Neural cell (in vitro differentiated cells): Measurements from ENCODE around the gene LRCOL1. TPM values are rescaled to one million over a fixed set of nuclear protein-coding genes. Genes with fewer than 3 reads are reported as not detected.

Experiments used
- H2AFZ ChIP-seq: fragments of 200-600, 300-800 bp; sonication (generic), shearing (Covaris generic); 2 replicates; pipeline ENCODE4 v1.6.0; 2014; ENCODE audit warnings: low read depth, mild to moderate bottlenecking, antibody characterized with exemption, low read length, moderate library complexity
- H3F3A ChIP-seq: fragments of 200-600 bp; shearing (Covaris generic); 2 replicates; pipeline ENCODE4 v1.6.1; 2016; ENCODE audit warnings: mild to moderate bottlenecking, moderate library complexity, mixed read lengths, antibody characterized with exemption, low read length; ENCODE audit not compliant: insufficient read depth, poor library complexity, severe bottlenecking
- H3K27ac ChIP-seq: fragments of 200-600, 300-800 bp; sonication (generic), shearing (Covaris generic); 2 replicates; pipeline ENCODE4 v1.5.1; 2014; ENCODE audit warnings: mild to moderate bottlenecking, low read length, moderate library complexity
- H3K27me3 ChIP-seq: fragments of 300-800, 200-600 bp; sonication (generic), shearing (Covaris generic); 2 replicates; pipeline ENCODE4 v1.6.0; 2014; ENCODE audit warnings: mild to moderate bottlenecking, low read depth, low read length, moderate library complexity; ENCODE audit not compliant: insufficient read depth
- H3K36me3 ChIP-seq: fragments of 300-800, 200-600 bp; sonication (generic), shearing (Covaris generic); 2 replicates; pipeline ENCODE4 v1.5.1; 2014; ENCODE audit warnings: mild to moderate bottlenecking, antibody characterized with exemption, low read length, moderate library complexity; ENCODE audit not compliant: insufficient read depth
- H3K4me2 ChIP-seq: fragments of 300-800, 200-600 bp; sonication (generic), shearing (Covaris generic); 2 replicates; pipeline ENCODE4 v1.6.0; 2014; ENCODE audit warnings: mild to moderate bottlenecking, low read length
- H3K4me3 ChIP-seq: fragments of 300-800, 200-600 bp; sonication (generic), shearing (Covaris generic); 2 replicates; pipeline ENCODE4 v1.5.1; 2014; ENCODE audit warnings: mild to moderate bottlenecking, low read length, moderate library complexity
- H3K79me2 ChIP-seq: fragments of 200-600 bp; shearing (Covaris generic); replicated peaks from 2 replicates; pipeline ENCODE4 v1.6.0; 2014; ENCODE audit warnings: mild to moderate bottlenecking, low read length, moderate library complexity; ENCODE audit not compliant: insufficient read depth
- H3K9ac ChIP-seq: fragments of 300-800, 200-600 bp; sonication (generic), shearing (Covaris generic); 2 replicates; pipeline ENCODE4 v1.6.1; 2016; ENCODE audit warnings: mild to moderate bottlenecking, low read length, mixed read lengths
- H3K9me2 ChIP-seq: fragments of 200-600 bp; shearing (Covaris generic); 2 replicates; pipeline ENCODE4 v1.6.1; 2016; ENCODE audit warnings: mild to moderate bottlenecking, low read length, mixed read lengths; ENCODE audit not compliant: insufficient read depth
- H3K9me3 ChIP-seq: fragments of 200-600, 300-800 bp; sonication (generic), shearing (Covaris generic); 2 replicates; pipeline ENCODE4 v1.6.1; 2016; ENCODE audit warnings: mild to moderate bottlenecking, mixed run types, low read length, moderate library complexity, mixed read lengths
- H4K20me1 ChIP-seq: fragments of 200-600 bp; shearing (Covaris generic); 2 replicates; pipeline ENCODE4 v1.6.1; 2016; ENCODE audit warnings: mild to moderate bottlenecking, mixed run types; ENCODE audit not compliant: insufficient read depth
- EP300 ChIP-seq: fragments of 450-650 bp; conservative IDR thresholded peaks from 2 replicates; pipeline ENCODE4 v1.6.1; 2014; ENCODE audit warnings: antibody characterized with exemption, mild to moderate bottlenecking, moderate library complexity; ENCODE audit not compliant: poor library complexity, severe bottlenecking
- EZH2 ChIP-seq: fragments of 200-600, 300-800 bp; shearing (Covaris generic), sonication (generic); IDR thresholded peaks from 2 replicates; pipeline ENCODE4 v1.6.1; 2014; ENCODE audit warnings: antibody characterized with exemption, low read length, borderline replicate concordance, mild to moderate bottlenecking; ENCODE audit not compliant: insufficient read depth, poor library complexity, severe bottlenecking
- MXI1 ChIP-seq: fragments of 450-650 bp; conservative IDR thresholded peaks from 2 replicates; pipeline ENCODE4 v1.6.1; 2014; ENCODE audit warnings: antibody characterized with exemption, mild to moderate bottlenecking; ENCODE audit not compliant: poor library complexity, severe bottlenecking
- POLR2AphosphoS5 ChIP-seq: IDR thresholded peaks from 2 replicates; pipeline ENCODE4 v1.6.1; 2012
- RAD21 ChIP-seq: fragments of 450-650 bp; conservative IDR thresholded peaks from 2 replicates; pipeline ENCODE4 v1.6.1; 2014; ENCODE audit warnings: antibody characterized with exemption, mild to moderate bottlenecking, moderate library complexity
- SMC3 ChIP-seq: fragments of 450-650 bp; conservative IDR thresholded peaks from 2 replicates; pipeline ENCODE4 v1.6.1; 2014; ENCODE audit warnings: antibody characterized with exemption, mild to moderate bottlenecking, moderate library complexity; ENCODE audit not compliant: poor library complexity
- TAF1 ChIP-seq: IDR thresholded peaks from 2 replicates; pipeline ENCODE4 v1.6.1; 2012; ENCODE audit warnings: low read depth
- polyA plus RNA-seq: library from polyadenylated mRNA; depleted of rRNA; stranded (reverse); fragments of >200 nt; gene quantifications from 2 replicates; pipeline ENCODE4 v1.2.3, GENCODE V29; 2014
- TF ChIP-seq, protein P1 (sequence below): fragments of 450-650 bp; IDR thresholded peaks from 2 replicates; pipeline ENCODE4 v1.5.1; 2014; ENCODE audit warnings: antibody characterized with exemption, mild to moderate bottlenecking, moderate library complexity; ENCODE audit not compliant: poor library complexity, severe bottlenecking
- TF ChIP-seq, protein P2 (sequence below): IDR thresholded peaks from 2 replicates; pipeline ENCODE4 v1.6.1; 2012; ENCODE audit warnings: borderline replicate concordance

The LRCOL1 gene
- polyA plus RNA-seq, 1 donor from 2014 or later = not detected

DNA sequence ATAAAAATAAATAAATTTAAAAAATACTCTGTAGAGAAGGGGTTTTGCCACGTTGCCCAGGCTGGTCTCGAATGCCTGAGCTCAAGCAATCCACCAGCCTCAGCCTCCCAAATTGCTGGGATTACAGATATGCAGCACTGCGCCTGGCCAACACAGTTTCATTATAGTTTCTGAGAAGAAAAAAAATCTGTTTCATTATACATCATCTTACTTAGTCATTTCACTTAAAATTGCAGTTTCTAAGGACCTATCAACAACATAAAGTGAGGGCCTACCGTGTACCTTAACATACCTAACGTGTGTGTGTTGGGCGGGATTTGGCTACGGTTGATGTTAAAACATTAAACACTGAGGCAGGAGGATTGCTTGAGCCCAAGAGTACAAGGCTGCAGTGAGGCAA lies 36.5 kb upstream of the LRCOL1 start:
- no peak overlapping the region for H3K4me2 ChIP-seq
- no peaks in the 10 kb centered on the region for H3F3A ChIP-seq
- TF ChIP-seq SMC3 (no peak), POLR2AphosphoS5 (no peak), EZH2 (no peak), MXI1 (no peak), EP300 (no peak), TAF1 (no peak)
- TF ChIP-seq, protein P1, sequence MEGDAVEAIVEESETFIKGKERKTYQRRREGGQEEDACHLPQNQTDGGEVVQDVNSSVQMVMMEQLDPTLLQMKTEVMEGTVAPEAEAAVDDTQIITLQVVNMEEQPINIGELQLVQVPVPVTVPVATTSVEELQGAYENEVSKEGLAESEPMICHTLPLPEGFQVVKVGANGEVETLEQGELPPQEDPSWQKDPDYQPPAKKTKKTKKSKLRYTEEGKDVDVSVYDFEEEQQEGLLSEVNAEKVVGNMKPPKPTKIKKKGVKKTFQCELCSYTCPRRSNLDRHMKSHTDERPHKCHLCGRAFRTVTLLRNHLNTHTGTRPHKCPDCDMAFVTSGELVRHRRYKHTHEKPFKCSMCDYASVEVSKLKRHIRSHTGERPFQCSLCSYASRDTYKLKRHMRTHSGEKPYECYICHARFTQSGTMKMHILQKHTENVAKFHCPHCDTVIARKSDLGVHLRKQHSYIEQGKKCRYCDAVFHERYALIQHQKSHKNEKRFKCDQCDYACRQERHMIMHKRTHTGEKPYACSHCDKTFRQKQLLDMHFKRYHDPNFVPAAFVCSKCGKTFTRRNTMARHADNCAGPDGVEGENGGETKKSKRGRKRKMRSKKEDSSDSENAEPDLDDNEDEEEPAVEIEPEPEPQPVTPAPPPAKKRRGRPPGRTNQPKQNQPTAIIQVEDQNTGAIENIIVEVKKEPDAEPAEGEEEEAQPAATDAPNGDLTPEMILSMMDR = no peak
- no peak overlapping the region for H2AFZ ChIP-seq
- H3K9me3 ChIP-seq = no peaks in the 10 kb centered on the region
- no peak overlapping the region for H3K4me3 ChIP-seq
- H3K36me3 ChIP-seq = no peaks in the 10 kb centered on the region
- H3K27me3 ChIP-seq = no peaks in the 10 kb centered on the region
- H3K9ac ChIP-seq = no peak overlapping the region
- no peaks in the 10 kb centered on the region for H3K79me2 ChIP-seq
- no peak overlapping the region for H3K27ac ChIP-seq
- no peaks in the 10 kb centered on the region for H4K20me1 ChIP-seq
- no peaks in the 10 kb centered on the region for H3K9me2 ChIP-seq

- no peaks in the 10 kb centered on the region for H4K20me1 ChIP-seq
- TF ChIP-seq MXI1 = no peak
- no peak for TF ChIP-seq TAF1
- H3K27me3 ChIP-seq = no peaks in the 10 kb centered on the region
- no peak overlapping the region for H3K4me2 ChIP-seq
- H3K27ac ChIP-seq = no peak overlapping the region
- no peak overlapping the region for H3K9ac ChIP-seq
- H3K9me2 ChIP-seq = no peaks in the 10 kb centered on the region
- H3F3A ChIP-seq = no peaks in the 10 kb centered on the region
- no peaks in the 10 kb centered on the region for H3K9me3 ChIP-seq
- no peaks in the 10 kb centered on the region for H3K79me2 ChIP-seq
- no peak overlapping the region for H2AFZ ChIP-seq
- no peak overlapping the region for H3K4me3 ChIP-seq
- no peaks in the 10 kb centered on the region for H3K36me3 ChIP-seq
These were observed 32.8 kb upstream of the LRCOL1 start for GRCh38 chr12:132642846-132643835.

- no peak for TF ChIP-seq TAF1
- no peak for TF ChIP-seq MXI1
- TF ChIP-seq, protein P1 = no peak
- TF ChIP-seq RAD21 = no peak
- no peak for TF ChIP-seq EP300
- no peak for TF ChIP-seq POLR2AphosphoS5
- TF ChIP-seq, protein P2, sequence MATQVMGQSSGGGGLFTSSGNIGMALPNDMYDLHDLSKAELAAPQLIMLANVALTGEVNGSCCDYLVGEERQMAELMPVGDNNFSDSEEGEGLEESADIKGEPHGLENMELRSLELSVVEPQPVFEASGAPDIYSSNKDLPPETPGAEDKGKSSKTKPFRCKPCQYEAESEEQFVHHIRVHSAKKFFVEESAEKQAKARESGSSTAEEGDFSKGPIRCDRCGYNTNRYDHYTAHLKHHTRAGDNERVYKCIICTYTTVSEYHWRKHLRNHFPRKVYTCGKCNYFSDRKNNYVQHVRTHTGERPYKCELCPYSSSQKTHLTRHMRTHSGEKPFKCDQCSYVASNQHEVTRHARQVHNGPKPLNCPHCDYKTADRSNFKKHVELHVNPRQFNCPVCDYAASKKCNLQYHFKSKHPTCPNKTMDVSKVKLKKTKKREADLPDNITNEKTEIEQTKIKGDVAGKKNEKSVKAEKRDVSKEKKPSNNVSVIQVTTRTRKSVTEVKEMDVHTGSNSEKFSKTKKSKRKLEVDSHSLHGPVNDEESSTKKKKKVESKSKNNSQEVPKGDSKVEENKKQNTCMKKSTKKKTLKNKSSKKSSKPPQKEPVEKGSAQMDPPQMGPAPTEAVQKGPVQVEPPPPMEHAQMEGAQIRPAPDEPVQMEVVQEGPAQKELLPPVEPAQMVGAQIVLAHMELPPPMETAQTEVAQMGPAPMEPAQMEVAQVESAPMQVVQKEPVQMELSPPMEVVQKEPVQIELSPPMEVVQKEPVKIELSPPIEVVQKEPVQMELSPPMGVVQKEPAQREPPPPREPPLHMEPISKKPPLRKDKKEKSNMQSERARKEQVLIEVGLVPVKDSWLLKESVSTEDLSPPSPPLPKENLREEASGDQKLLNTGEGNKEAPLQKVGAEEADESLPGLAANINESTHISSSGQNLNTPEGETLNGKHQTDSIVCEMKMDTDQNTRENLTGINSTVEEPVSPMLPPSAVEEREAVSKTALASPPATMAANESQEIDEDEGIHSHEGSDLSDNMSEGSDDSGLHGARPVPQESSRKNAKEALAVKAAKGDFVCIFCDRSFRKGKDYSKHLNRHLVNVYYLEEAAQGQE = no peak
- no peak for TF ChIP-seq EZH2
- no peak for TF ChIP-seq SMC3
- Histone ChIP-seq H3K27me3 (no peaks in the 10 kb centered on the region), H3K27ac (no peak overlapping the region), H3K79me2 (no peaks in the 10 kb centered on the region), H3K9me3 (no peaks in the 10 kb centered on the region), H3K4me2 (no peak overlapping the region), H3F3A (no peaks in the 10 kb centered on the region), H3K9ac (no peak overlapping the region), H4K20me1 (no peaks in the 10 kb centered on the region), H3K4me3 (no peak overlapping the region), H3K36me3 (no peaks in the 10 kb centered on the region), H3K9me2 (no peaks in the 10 kb centered on the region), H2AFZ (no peak overlapping the region)
These were observed 31.6 kb upstream of the LRCOL1 start for GRCh38 chr12:132641811-132642650.
